MM.1S (cell line): ENCODE data around the gene LCE2A.
"Not testable (repeated sequence)": the region's sequence is repeated elsewhere in the genome, so short reads cannot be mapped to it uniquely, and the experiment has no call there.

ENCODE experiments used
- DNase-seq: peaks from one replicate; pipeline ENCODE4 v3.0.0-alpha.2; 2015
- H2AFZ ChIP-seq: fragments of 300-600 bp; sonication (generic); 2 replicates; pipeline ENCODE4 v1.6.0; 2016; ENCODE audit warnings: antibody characterized with exemption, low read length
- H3F3A ChIP-seq: fragments of 300-600 bp; sonication (generic); 2 replicates; pipeline ENCODE4 v1.6.1; 2016; ENCODE audit warnings: mild to moderate bottlenecking, antibody characterized with exemption, low read length, moderate library complexity, mixed read lengths; ENCODE audit not compliant: insufficient read depth
- H3K27ac ChIP-seq: fragments of 300-600 bp; sonication (generic); 2 replicates; pipeline ENCODE4 v1.5.1; 2016; ENCODE audit warnings: mild to moderate bottlenecking, low read length
- H3K27me3 ChIP-seq: fragments of 300-600 bp; sonication (generic); replicated peaks from 2 replicates; pipeline ENCODE4 v1.6.0; 2016; ENCODE audit warnings: low read length; ENCODE audit not compliant: insufficient read depth
- H3K36me3 ChIP-seq: fragments of 300-600 bp; sonication (generic); replicated peaks from 2 replicates; pipeline ENCODE4 v1.6.1; 2016; ENCODE audit warnings: mild to moderate bottlenecking, low read length, mixed read lengths; ENCODE audit not compliant: insufficient read depth
- H3K4me1 ChIP-seq: fragments of 300-600 bp; sonication (generic); 2 replicates; pipeline ENCODE4 v1.6.1; 2016; ENCODE audit warnings: low read length, mixed read lengths
- H3K4me2 ChIP-seq: fragments of 300-600 bp; sonication (generic); 2 replicates; pipeline ENCODE4 v1.6.0; 2016; ENCODE audit warnings: low read depth, low read length
- H3K4me3 ChIP-seq: fragments of 300-600 bp; sonication (generic); 2 replicates; pipeline ENCODE4 v1.5.1; 2016; ENCODE audit warnings: low read length, mixed read lengths
- H3K79me2 ChIP-seq: fragments of 300-600 bp; sonication (generic); 2 replicates; pipeline ENCODE4 v1.6.1; 2016; ENCODE audit warnings: mixed run types, low read length, mixed read lengths
- H3K9ac ChIP-seq: fragments of 300-600 bp; sonication (generic); 2 replicates; pipeline ENCODE4 v1.6.1; 2016; ENCODE audit warnings: low read length, mixed read lengths
- H3K9me2 ChIP-seq: fragments of 300-600 bp; sonication (generic); replicated peaks from 2 replicates; pipeline ENCODE4 v1.6.1; 2016; ENCODE audit warnings: mild to moderate bottlenecking, low read length, mixed read lengths; ENCODE audit not compliant: insufficient read depth
- H3K9me3 ChIP-seq: fragments of 300-600 bp; sonication (generic); replicated peaks from 2 replicates; pipeline ENCODE4 v1.6.1; 2016; ENCODE audit warnings: mild to moderate bottlenecking, low read length, mixed read lengths; ENCODE audit not compliant: insufficient read depth
- H4K20me1 ChIP-seq: fragments of 300-600 bp; sonication (generic); 2 replicates; pipeline ENCODE4 v1.6.1; 2016; ENCODE audit warnings: mild to moderate bottlenecking, low read length, moderate library complexity, mixed read lengths; ENCODE audit not compliant: insufficient read depth
- CTCF ChIP-seq: fragments of 300-600 bp; sonication (generic); IDR thresholded peaks from 2 replicates; pipeline ENCODE4 v1.5.1; 2016; ENCODE audit warnings: antibody characterized with exemption, low read length, mixed read lengths
- EZH2 ChIP-seq: fragments of 300-600 bp; sonication (generic); optimal IDR thresholded peaks from 2 replicates; pipeline ENCODE3; 2017; ENCODE audit warnings: low read depth, mild to moderate bottlenecking, antibody characterized with exemption, low read length, mixed read lengths
- EZH2phosphoT487 ChIP-seq: fragments of 300-600 bp; sonication (generic); IDR thresholded peaks from 2 replicates; pipeline ENCODE4 v1.6.1; 2018; ENCODE audit warnings: antibody characterized with exemption, low read length

The LCE2A gene

GRCh38 chr1:152657677-152658076 is 40.5 kb upstream of the LCE2A start:
- Histone ChIP-seq H3K4me1 (no peaks in the 10 kb centered on the region), H4K20me1 (no peaks in the 10 kb centered on the region), H3K9ac (no peak overlapping the region), H3K4me2 (no peak overlapping the region), H3K27ac (no peak overlapping the region), H3F3A (no peaks in the 10 kb centered on the region), H3K79me2 (no peaks in the 10 kb centered on the region), H3K36me3 (no peaks in the 10 kb centered on the region), H3K9me2 (no peaks in the 10 kb centered on the region), H2AFZ (no peak overlapping the region), H3K27me3 (no peaks in the 10 kb centered on the region), H3K9me3 (no peaks in the 10 kb centered on the region), H3K4me3 (no peak overlapping the region)
- TF ChIP-seq CTCF (no peak), EZH2 (no peak), EZH2phosphoT487 (no peak)
- no peak for DNase-seq

GRCh38 chr1:152658649-152659048 is 39.5 kb upstream of the LCE2A start:
- DNase-seq, result no peak
- Histone ChIP-seq H3K9me3 (no peaks in the 10 kb centered on the region), H3K27ac (no peak overlapping the region), H3K27me3 (no peaks in the 10 kb centered on the region), H3K36me3 (no peaks in the 10 kb centered on the region), H3K4me1 (no peaks in the 10 kb centered on the region), H3K4me2 (no peak overlapping the region), H2AFZ (no peak overlapping the region), H3K79me2 (no peaks in the 10 kb centered on the region), H4K20me1 (no peaks in the 10 kb centered on the region), H3K4me3 (no peak overlapping the region), H3F3A (no peaks in the 10 kb centered on the region), H3K9me2 (no peaks in the 10 kb centered on the region), H3K9ac (no peak overlapping the region)
- TF ChIP-seq CTCF (no peak), EZH2phosphoT487 (no peak), EZH2 (no peak)

- TF ChIP-seq EZH2 (no peak), EZH2phosphoT487 (no peak), CTCF (no peak)
- H3K4me2 ChIP-seq, result no peak within 1 kb of the TSS
- H3K36me3 ChIP-seq, result no peaks in the 10 kb centered on the region
- no peaks in the 10 kb centered on the region for H3K9me2 ChIP-seq
- H3K4me3 ChIP-seq, result no peak within 1 kb of the TSS
- no peaks in the 10 kb centered on the region for H3K4me1 ChIP-seq
- no peak within 1 kb of the TSS for H3K9ac ChIP-seq
- H3K27ac ChIP-seq, result no peak within 1 kb of the TSS
- no peaks in the 10 kb centered on the region for H4K20me1 ChIP-seq
- no peaks in the 10 kb centered on the region for H3K27me3 ChIP-seq
- no peaks in the 10 kb centered on the region for H3K9me3 ChIP-seq
- no peak for DNase-seq
- no peaks in the 10 kb centered on the region for H3F3A ChIP-seq
- no peak within 1 kb of the TSS for H2AFZ ChIP-seq
- no peaks in the 10 kb centered on the region for H3K79me2 ChIP-seq
Observed at GRCh38 chr1:152663098-152663497, 35.0 kb upstream of the LCE2A start, which contains the start of gene LCE2D. Gene LCE2D (plus strand): TSS chr1:152663380. CDS start chr1:152664106, 726 bp downstream.

- DNase-seq, H3K36me3 ChIP-seq, H3K9me2 ChIP-seq, H3K4me1 ChIP-seq, H3K27me3 ChIP-seq, H3K4me3 ChIP-seq, H3K9ac ChIP-seq, H2AFZ ChIP-seq, H3K27ac ChIP-seq, H3F3A ChIP-seq, H3K79me2 ChIP-seq, H4K20me1 ChIP-seq, H3K9me3 ChIP-seq, H3K4me2 ChIP-seq: not testable (repeated sequence)
Observed at GRCh38 chr1:152666171-152666570, 32.0 kb upstream of the LCE2A start.
